Tibial artery (tissue), 4 donors: ENCODE data around the gene SOX21.

Experiments used
- DNase-seq, 2 donors: peaks; one replicate each; pipeline ENCODE4 v3.0.0-alpha.2; 2019
- H3K27ac ChIP-seq, 2 donors: fragments of 200-600 bp; sonication (generic) in 1 of 2; 1 replicate in 1 of 2; 2 replicates in 1 of 2; pipeline ENCODE4 v1.5.1; 2018 to 2019; ENCODE audit warnings: mild to moderate bottlenecking in 1 of 2
- H3K27me3 ChIP-seq, 2 donors: fragments of 200-600 bp; sonication (generic) in 1 of 2; one replicate each; pipeline versions ENCODE4 v1.5.1 to v1.6.0; 2016 to 2019
- H3K36me3 ChIP-seq, 3 donors: fragments of 200-600 bp; sonication (generic) in 2 of 3; one replicate each; pipeline ENCODE4 v1.5.1; 2016 to 2019; ENCODE audit warnings: mild to moderate bottlenecking in 2 of 3
- H3K4me1 ChIP-seq, 4 donors: fragments of 200-600 bp; sonication (generic) in 2 of 4; 1 replicate in 3 of 4; 2 replicates in 1 of 4; pipeline ENCODE4 v1.5.1; 2016 to 2019
- H3K4me3 ChIP-seq, 2 donors: fragments of 200-600 bp; sonication (generic) in 1 of 2; 1 replicate in 1 of 2; 2 replicates in 1 of 2; pipeline ENCODE4 v1.5.1; 2018 to 2019; ENCODE audit warnings: mild to moderate bottlenecking in 2 of 2
- H3K9me3 ChIP-seq, 3 donors: fragments of 200-600 bp; sonication (generic) in 1 of 3; one replicate each; pipeline ENCODE4 v1.5.1; 2016 to 2019
- CTCF ChIP-seq, 2 experiments: fragments of 200-600 bp in 1 of 2; fragments of 450-650 bp in 1 of 2; IDR thresholded peaks; one replicate each; pipeline ENCODE4 v1.5.1; 2017 to 2019; ENCODE audit warnings: antibody characterized with exemption in 2 of 2, mild to moderate bottlenecking in 1 of 2, moderate library complexity in 1 of 2
- intact Hi-C: fragments of 100-400 bp; cut with DNase I; formaldehyde crosslinking; loops from one replicate; pipeline ENCODE4 v1.15.0; 2023; ENCODE audit warnings: low total_unique reads

Gene SOX21

GRCh38 chr13:94705081-94706030 is 7.0 kb downstream of the SOX21 start:
- Histone ChIP-seq H3K27ac (no peak overlapping the region), H3K36me3 (no peaks in the 10 kb centered on the region), H3K9me3 (no peaks in the 10 kb centered on the region), H3K4me1 (peaks cover 0 to 21% (median 12%) of the 10 kb centered on the region in 4 donors), H3K27me3 (peaks cover 5 to 100% of the 10 kb centered on the region in 2 donors), H3K4me3 (no peak overlapping the region)
- TF ChIP-seq CTCF (IDR thresholded peaks at IDR 0.05), result no peak
- intact Hi-C loops, result no loop called here
- no peak for DNase-seq

- no peak for TF ChIP-seq CTCF (IDR thresholded peaks at IDR 0.05)
- no peak overlapping the region for H3K4me3 ChIP-seq
- intact Hi-C loops, result no loop called here
- no peak for DNase-seq
- no peaks in the 10 kb centered on the region for H3K36me3 ChIP-seq
- peaks cover 0 to 21% (median 12%) of the 10 kb centered on the region in 4 donors for H3K4me1 ChIP-seq
- no peaks in the 10 kb centered on the region for H3K9me3 ChIP-seq
- no peak overlapping the region for H3K27ac ChIP-seq
- H3K27me3 ChIP-seq, result peaks cover 5 to 99% of the 10 kb centered on the region in 2 donors
These were observed 7.8 kb downstream of the SOX21 start for GRCh38 chr13:94704377-94705080.

GRCh38 chr13:94703721-94704314 is 8.5 kb downstream of the SOX21 start:
- no peak overlapping the region for H3K4me3 ChIP-seq
- no peaks in the 10 kb centered on the region for H3K9me3 ChIP-seq
- TF ChIP-seq CTCF (IDR thresholded peaks at IDR 0.05), result no peak
- H3K36me3 ChIP-seq, result no peaks in the 10 kb centered on the region
- peaks cover 0 to 21% (median 12%) of the 10 kb centered on the region in 4 donors for H3K4me1 ChIP-seq
- H3K27ac ChIP-seq, result no peak overlapping the region
- peaks cover 5 to 99% of the 10 kb centered on the region in 2 donors for H3K27me3 ChIP-seq
- intact Hi-C loops, result no loop called here
- no peak for DNase-seq

GRCh38 chr13:94703271-94703670 is 9.1 kb downstream of the SOX21 start:
- Histone ChIP-seq H3K27ac (no peak overlapping the region), H3K4me3 (no peak overlapping the region), H3K9me3 (no peaks in the 10 kb centered on the region), H3K36me3 (no peaks in the 10 kb centered on the region), H3K27me3 (peaks cover 5 to 99% of the 10 kb centered on the region in 2 donors), H3K4me1 (peaks cover 0 to 20% (median 11%) of the 10 kb centered on the region in 4 donors)
- no peak for DNase-seq
- intact Hi-C loops, result no loop called here
- TF ChIP-seq CTCF (IDR thresholded peaks at IDR 0.05), result no peak

GRCh38 chr13:94702181-94703041 is 9.9 kb downstream of the SOX21 start:
- no peak overlapping the region for H3K27ac ChIP-seq

More at GRCh38 chr13:94702181-94703041, 9.9 kb downstream of the SOX21 start:
- intact Hi-C loops, result no loop called here
- H3K4me3 ChIP-seq, result no peak overlapping the region
- no peaks in the 10 kb centered on the region for H3K36me3 ChIP-seq
- H3K4me1 ChIP-seq, result peaks cover 0 to 11% (median 4%) of the 10 kb centered on the region in 4 donors
- DNase-seq, result no peak
- H3K27me3 ChIP-seq, result peaks cover 5 to 95% of the 10 kb centered on the region in 2 donors
- no peak for TF ChIP-seq CTCF (IDR thresholded peaks at IDR 0.05)
- no peaks in the 10 kb centered on the region for H3K9me3 ChIP-seq
